Measurements from ENCODE around the gene SREBF1.

SREBF1 gene

DNA sequence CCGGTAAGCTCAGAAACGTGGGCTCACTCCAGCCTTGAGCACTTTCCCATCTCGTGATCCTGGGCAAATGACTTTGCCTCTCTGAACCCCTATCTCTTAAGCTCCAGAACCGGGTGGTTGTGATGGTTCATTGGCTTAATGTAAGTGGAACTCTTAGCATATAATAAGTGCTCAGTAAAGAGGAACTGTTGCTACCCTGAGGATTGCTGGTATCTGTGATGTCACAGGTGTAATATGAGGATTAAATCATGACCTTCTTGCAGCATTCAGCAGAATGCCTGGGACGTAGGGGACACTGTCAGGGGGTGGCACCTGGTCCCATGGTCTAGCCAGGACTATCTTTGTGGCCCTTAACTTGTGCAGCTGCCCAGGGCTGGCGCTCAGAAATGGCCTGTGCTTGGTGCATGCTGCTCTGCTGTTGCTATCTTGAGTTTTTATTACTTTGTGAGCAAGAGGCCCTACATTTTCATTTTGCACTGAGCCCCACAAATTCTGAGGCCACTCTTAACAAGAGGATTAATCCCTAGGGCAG, 68.8 kb downstream of the SREBF1 start:
- H3K4me1 ChIP-seq, result peaks cover 30% of the 10 kb centered on the region

DNA sequence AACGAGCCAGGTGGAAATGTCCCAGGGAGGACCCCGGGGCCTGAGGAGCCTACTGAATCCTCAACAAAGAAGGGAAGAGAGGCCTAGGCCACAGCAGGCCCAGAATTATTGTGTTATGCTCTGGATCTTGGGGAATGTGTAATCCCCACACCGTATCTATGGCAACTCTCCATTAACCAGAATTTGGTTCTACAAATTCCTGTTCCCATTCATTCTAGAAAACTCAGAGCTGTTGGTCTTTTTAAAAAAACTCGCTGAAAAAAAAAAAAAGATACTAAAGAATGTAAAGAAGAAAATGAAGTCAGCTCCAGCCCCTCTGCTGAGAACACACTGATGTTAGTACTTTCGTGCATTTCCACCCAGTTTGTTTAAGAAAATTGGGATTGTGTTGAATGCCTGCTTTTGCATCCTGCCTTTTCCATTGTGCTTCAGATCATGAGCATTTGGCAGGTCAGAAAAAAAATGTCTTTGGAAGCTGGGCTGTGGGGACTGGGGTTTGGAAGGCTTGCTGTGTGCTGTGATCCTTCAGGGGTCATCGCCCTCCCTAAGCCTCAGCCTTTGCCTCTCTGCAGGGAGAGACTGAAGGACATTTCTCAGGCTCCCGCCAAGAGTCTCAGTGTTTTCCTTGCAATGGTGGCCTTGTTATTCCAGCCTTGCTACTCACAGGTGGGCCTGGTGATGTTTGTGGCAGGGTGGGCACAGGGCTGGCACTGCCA, 69.5 kb downstream of the SREBF1 start:
- peaks cover 30% of the 10 kb centered on the region for H3K4me1 ChIP-seq
- H3K9me3 ChIP-seq, result no peaks in the 10 kb centered on the region
- in situ Hi-C loops (cut with MboI; ENCODE audit: low sequenced_read_pairs), result no loop called here
- H3K4me3 ChIP-seq, result no peak overlapping the region
- no peaks in the 10 kb centered on the region for H3K36me3 ChIP-seq (replicated peaks)
- H3K27me3 ChIP-seq (ENCODE audit: low read depth), result no peaks in the 10 kb centered on the region
- DNase-seq (ENCODE audit: low spot score in 2 of 2), result peak; percentile 47 to 54

More for the DNA sequence above, 68.8 kb downstream of the SREBF1 start:
- no peaks in the 10 kb centered on the region for H3K27me3 ChIP-seq (ENCODE audit: low read depth)
- no peaks in the 10 kb centered on the region for H3K36me3 ChIP-seq (replicated peaks)
- no peak for DNase-seq (ENCODE audit: low spot score in 2 of 2)
- no peak overlapping the region for H3K4me3 ChIP-seq
- in situ Hi-C loops (cut with MboI; ENCODE audit: low sequenced_read_pairs), result no loop called here
- H3K9me3 ChIP-seq, result no peaks in the 10 kb centered on the region

DNA sequence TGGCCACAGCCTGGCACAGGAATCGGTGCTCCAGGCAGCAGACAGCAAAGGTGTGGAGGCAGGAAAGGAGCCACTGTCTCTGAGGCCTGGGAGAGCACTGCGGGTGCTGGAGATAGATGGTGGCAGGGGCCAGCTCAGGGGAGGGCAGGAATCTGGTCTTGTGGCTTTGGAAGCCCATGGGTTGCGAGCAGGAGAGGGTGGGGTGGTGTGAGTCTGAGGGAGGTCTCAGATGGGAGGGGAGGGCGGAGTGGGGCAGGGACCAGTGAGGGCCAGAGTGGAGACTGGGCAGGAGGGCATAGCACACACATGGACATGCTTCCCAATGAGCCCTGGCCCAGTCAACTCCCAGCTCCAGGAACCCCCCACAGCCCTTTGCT, 70.1 kb downstream of the SREBF1 start:
- Histone ChIP-seq H3K4me1 (peaks cover 30% of the 10 kb centered on the region), H3K36me3 (replicated peaks) (no peaks in the 10 kb centered on the region), H3K4me3 (no peak overlapping the region), H3K9me3 (no peaks in the 10 kb centered on the region), H3K27me3 (ENCODE audit: low read depth) (no peaks in the 10 kb centered on the region)
- in situ Hi-C loops (cut with MboI; ENCODE audit: low sequenced_read_pairs), result no loop called here
- no peak for DNase-seq (ENCODE audit: low spot score in 2 of 2)

DNA sequence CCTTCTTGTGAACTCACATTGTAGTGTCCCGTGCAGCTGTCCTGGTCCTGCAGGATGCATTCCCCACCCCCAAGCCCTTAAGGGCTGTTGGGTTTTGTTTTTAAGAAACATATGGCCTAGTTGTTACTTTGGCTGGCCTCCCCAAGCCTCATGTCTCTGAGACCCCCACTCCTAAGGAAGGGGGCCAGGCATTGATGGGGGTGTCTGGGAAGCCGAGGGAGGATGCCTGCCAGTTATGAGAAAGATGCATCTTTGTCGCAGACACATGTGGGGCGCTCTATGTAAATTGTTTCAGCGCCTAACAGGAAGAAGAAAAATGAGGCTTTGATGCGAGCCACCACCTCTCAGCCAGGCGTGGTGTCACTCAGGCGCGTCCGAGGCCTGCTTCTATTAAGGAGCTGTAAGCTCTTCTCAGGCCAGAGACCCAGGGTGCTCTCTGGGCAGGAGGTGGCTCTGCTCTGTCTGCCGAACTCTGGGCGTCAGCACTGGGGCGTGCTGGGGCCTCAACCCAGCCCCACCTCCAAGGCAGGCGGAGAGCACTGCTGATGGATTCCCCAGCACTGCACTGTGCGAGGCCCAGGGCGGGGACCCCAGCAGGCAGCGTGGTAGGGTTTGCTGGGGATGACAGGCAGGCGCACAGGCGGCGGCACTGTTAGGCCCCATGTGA, 70.6 kb downstream of the SREBF1 start:
- peaks cover 30% of the 10 kb centered on the region for H3K4me1 ChIP-seq
- no peaks in the 10 kb centered on the region for H3K36me3 ChIP-seq (replicated peaks)
- no peak for DNase-seq (ENCODE audit: low spot score in 2 of 2)
- H3K4me3 ChIP-seq, result no peak overlapping the region
- H3K9me3 ChIP-seq, result no peaks in the 10 kb centered on the region
- no peaks in the 10 kb centered on the region for H3K27me3 ChIP-seq (ENCODE audit: low read depth)
- in situ Hi-C loops (cut with MboI; ENCODE audit: low sequenced_read_pairs), result no loop called here

DNA sequence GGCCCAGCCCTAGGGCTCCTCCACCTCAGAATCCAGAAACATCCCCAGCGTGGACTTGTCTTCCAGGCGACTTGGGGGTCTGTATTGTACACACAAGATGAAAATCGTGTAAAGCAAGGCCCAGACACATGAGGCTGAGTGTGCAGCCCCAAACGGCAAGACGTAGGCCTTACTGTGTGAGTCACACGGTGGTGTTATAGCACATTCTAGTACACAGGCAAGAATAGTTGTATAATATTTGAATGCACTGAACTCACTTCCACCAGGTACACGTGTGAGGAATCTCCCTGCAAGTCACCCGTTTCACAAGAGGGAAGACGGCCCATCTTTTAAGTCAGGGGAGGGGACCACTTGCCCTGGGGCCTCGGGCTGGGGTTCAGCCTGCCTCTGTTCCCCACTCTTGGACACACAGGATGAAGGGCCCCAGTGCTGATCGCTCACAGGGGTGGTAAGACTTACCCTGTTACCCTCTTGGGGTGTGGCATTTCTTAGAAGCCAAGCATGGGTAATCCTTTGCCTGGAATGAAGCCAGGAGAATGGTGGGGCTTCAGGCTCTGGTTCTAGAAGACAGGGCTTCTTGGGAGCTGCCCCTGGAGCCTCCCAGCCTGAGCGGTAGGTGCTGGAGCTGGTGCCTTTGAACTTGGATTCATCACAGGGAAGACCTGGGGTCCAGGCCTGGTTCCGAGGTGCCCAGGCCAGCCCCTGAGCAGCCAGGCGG, 71.3 kb downstream of the SREBF1 start:
- H3K4me1 ChIP-seq, result peaks cover 30% of the 10 kb centered on the region
- no peaks in the 10 kb centered on the region for H3K9me3 ChIP-seq
- H3K36me3 ChIP-seq (replicated peaks), result no peaks in the 10 kb centered on the region
- no peak overlapping the region for H3K4me3 ChIP-seq
- DNase-seq (ENCODE audit: low spot score in 2 of 2), result peak in 1 of 2 experiments; percentile 36
- in situ Hi-C loops (cut with MboI; ENCODE audit: low sequenced_read_pairs), result no loop called here
- H3K27me3 ChIP-seq (ENCODE audit: low read depth), result no peaks in the 10 kb centered on the region

DNA sequence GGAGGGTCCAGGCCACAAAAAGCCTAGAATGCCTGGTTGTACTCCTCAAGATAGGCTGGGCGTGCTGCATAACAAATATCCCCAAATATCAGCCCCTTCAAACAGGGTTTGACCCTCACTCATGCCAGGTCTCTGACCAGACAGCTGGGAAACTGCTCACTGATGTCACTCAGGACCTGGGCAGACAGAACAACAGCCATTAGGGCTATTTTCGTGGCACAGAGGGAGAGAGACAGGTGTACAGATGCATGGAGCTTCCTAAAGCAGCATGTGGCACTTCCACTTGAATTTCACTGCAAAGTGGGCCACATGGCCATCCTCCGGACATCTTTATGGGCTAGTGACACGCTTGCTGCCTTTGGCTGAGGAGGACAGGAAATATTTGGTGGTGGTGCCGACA, 73.1 kb downstream of the SREBF1 start:
- Histone ChIP-seq H3K27me3 (ENCODE audit: low read depth) (no peaks in the 10 kb centered on the region), H3K9me3 (no peaks in the 10 kb centered on the region), H3K4me3 (no peak overlapping the region), H3K36me3 (replicated peaks) (no peaks in the 10 kb centered on the region), H3K4me1 (peaks cover 24% of the 10 kb centered on the region)
- DNase-seq (ENCODE audit: low spot score in 2 of 2), result no peak
- in situ Hi-C loops (cut with MboI; ENCODE audit: low sequenced_read_pairs), result no loop called here

DNA sequence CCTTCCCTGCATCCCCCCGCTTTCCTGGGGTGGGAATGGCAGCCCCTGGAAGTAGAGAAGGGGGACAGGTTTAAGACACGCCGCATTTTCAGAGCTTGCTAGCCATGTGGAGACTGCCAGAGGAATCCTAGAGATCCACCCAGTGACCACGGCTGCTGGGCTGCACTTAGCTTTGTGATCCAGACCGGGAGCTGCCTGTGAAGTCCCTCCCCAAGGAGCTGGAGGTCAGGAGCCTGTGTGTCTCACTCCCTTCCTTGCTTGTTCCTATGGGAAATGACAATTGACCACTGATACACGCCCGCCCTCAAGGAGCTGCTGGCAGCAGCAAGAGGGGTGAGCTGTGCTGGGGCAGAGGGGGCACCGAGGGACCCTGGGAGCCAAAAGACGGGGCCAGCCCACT, 73.7 kb downstream of the SREBF1 start:
- Histone ChIP-seq H3K4me1 (peaks cover 24% of the 10 kb centered on the region), H3K27me3 (ENCODE audit: low read depth) (no peaks in the 10 kb centered on the region), H3K9me3 (no peaks in the 10 kb centered on the region), H3K4me3 (no peak overlapping the region), H3K36me3 (replicated peaks) (no peaks in the 10 kb centered on the region)
- in situ Hi-C loops (cut with MboI; ENCODE audit: low sequenced_read_pairs), result no loop called here
- no peak for DNase-seq (ENCODE audit: low spot score in 2 of 2)

DNA sequence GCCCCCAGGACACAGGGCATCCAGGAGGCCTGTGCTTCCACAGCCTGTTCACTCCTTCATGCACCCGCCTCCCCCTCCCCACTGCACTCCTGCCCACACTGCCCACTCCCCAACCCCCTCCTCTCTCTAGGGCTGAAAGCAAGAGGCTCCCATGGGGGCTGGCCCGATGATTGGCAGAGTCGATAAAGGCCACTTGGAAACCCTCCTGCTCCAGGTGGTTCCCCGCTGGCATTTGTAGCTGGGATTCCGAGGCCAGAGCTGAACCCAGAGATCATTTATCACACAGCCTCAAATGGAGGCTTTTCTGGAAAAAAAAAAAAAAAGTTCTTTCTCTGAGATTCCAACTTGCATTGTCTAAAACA, 74.1 kb downstream of the SREBF1 start:
- in situ Hi-C loops (cut with MboI; ENCODE audit: low sequenced_read_pairs), result no loop called here
- no peak overlapping the region for H3K4me3 ChIP-seq
- DNase-seq (ENCODE audit: low spot score in 2 of 2), result no peak
- no peaks in the 10 kb centered on the region for H3K36me3 ChIP-seq (replicated peaks)
- H3K27me3 ChIP-seq (ENCODE audit: low read depth), result no peaks in the 10 kb centered on the region
- H3K4me1 ChIP-seq, result peaks cover 20% of the 10 kb centered on the region
- H3K9me3 ChIP-seq, result no peaks in the 10 kb centered on the region
